Epidermal melanocyte (primary cell): ENCODE results near the gene POLR2E.
"Not testable (repeated sequence)": the region's sequence is repeated elsewhere in the genome, so short reads cannot be mapped to it uniquely, and the experiment has no call there.

ENCODE experiments used
- DNase-seq: peaks from one replicate; pipeline ENCODE4 v3.0.0; 2011; ENCODE audit warnings: low spot score; ENCODE audit not compliant: insufficient read length

Gene POLR2E

DNA sequence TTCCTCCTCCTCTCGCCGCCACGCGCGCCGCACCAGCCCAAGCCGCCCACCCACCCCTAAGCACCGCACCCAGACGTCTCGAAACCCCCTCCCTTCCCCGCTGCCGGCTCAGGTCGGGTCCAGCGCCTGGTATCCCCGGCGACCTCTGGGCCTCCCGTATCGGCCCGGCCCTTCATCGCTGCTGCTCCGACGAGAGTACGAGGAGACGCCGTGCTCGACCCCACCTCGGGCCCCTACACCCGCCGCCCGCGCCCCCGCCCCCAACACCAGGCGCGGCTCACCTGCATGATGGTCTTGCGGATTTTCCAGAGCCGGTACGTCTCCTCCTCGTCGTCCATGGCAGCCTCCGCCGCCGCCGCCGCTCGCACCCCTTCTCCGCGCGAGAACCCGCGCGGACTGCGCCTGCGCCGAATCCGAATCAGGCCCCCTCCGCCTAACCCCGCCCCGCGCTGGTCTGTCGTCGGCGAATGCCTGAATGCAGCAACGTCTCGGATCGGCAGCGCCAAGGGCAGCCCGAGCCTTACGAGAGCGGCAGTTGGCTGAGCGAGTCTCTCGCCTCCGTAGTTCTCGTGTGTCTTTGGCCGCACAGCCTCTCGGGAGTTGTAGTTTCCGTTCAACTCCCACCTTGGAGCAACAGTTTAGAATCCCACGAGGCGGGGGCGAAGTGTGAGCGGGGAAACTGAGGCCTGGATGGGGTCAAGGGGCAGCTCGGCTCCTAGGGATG, at the start of gene POLR2E:
POLR2E (minus strand) TSS at position 398 of the 724 bp plus-strand sequence; CDS start at position 338, 60 bp downstream.
- peak; percentile 99 for DNase-seq

DNA sequence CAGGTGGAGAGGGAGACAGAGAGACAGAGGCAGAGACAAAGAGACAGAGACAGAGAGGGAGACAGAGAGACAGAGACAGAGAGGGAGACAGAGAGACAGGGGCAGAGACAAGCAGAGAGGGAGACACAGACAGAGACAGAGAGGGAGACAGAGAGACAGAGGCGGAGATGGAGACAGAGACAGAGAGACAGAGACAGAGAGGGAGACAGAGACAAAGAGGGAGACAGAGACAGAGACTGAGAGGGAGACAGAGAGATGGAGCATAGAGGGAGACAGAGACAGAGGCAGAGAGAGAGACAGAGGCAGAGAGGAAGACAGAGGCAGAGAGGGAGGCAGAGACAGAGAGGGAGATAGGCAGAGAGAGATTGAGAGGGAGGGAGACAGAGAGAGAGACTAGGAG, 49.6 kb upstream of the POLR2E start:
- DNase-seq, result no peak

GRCh38 chr19:1143828-1144399, 48.7 kb upstream of the POLR2E start:
- DNase-seq, result no peak

DNA sequence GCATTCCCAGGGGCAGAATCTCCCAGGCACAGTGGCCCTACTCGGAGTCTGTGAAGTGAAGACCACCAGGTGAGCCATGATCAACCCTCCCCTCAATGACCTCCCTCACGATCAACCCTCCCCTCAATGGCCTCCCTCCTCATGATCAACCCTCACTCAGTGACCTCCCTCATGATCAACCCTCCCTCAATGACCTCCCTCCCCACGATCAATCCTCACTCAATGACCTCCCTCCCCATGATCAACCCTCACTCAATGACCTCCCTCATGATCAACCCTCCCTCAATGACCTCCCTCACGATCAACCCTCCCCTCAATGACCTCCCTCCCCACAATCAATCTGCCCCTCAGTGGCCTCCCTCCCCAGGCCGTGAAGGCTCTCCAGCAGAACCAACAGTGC, 46.8 kb upstream of the POLR2E start:
- no peak for DNase-seq

- DNase-seq, result no peak
Measured at GRCh38 chr19:1140272-1141027, 45.3 kb upstream of the POLR2E start.

- DNase-seq, result no peak
Measured at GRCh38 chr19:1139126-1139525, 44.0 kb upstream of the POLR2E start.

DNA sequence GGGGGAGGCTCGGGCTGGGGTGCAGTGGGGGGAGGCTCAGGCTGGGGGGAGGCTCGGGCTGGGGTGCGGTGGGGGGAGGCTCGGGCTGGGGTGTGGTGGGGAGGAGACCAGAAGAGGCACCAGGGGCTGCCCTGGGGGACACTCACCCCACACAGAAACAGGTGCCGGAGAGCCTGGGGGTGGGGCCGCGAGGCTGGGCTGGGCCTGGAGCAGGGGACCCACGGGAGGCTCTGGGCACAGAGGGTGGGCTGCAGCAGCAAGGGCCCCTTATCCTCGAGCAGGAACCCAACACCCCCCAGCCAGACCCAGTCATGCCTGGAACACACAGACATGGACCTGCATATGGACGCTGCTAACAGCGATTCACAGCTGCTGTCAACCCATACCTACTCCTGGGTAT, 42.9 kb upstream of the POLR2E start:
- no peak for DNase-seq

DNA sequence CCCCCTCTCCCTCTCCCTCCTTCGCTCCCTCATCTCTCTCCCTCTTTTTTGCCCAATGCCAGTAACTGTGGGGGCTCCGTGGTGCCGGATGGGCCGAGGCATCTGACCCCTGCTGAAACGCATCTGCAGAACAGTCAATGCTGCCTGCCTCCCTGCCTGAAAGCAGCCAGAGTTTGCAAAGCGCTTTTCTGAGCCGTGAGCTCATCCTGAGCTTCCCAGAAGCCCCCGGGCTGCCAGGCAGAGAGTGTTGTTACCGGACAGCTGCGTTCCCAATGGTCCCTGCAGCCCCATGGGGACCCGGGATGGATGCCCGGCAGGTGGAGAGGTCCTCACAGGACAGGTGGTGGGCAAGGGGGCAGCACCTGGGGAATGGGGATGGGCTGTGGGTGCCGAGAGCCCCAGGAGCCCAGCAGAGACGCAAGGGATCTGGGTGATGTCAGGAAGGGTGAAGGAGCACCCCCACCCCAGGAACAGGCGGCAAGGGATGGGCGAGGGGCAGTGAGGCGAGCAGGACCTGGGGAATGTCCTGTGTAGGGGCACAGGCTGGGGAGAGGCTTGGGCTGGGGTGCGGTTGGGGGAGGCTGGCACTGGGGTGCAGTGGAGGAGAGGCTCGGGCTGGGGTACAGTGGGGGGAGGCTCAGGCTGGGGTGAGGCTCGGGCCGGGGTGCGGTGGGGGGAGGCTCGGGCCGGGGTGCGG, 41.6 kb upstream of the POLR2E start:
- DNase-seq, result no peak

- DNase-seq, result no peak
Measured at GRCh38 chr19:1136201-1136600, 41.0 kb upstream of the POLR2E start.

GRCh38 chr19:1135454-1135853, 40.3 kb upstream of the POLR2E start:
- DNase-seq, result no peak

GRCh38 chr19:1134431-1134830, 39.3 kb upstream of the POLR2E start:
- DNase-seq, result no peak

DNA sequence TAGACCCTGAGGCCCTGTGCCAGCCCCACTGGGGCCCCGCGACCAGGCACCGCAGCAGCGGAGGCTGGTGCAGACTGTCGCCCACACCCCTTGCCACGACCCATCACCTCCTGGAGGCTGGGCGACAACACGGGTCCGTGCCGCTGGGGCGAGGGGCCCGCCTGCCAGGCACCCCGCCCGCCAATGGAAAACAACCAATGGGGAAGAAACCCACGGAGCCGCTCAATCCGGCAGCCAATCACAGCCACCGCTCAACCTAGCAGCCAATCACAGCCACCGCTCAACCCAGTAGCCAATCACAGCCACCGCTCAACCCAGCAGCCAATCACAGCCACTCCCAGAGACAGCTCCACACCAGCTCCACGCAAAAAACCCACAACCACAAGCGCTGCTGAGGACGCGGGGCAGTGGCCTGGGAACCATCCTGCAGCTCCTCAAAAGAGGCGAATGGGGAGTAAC, 38.3 kb upstream of the POLR2E start:
- no peak for DNase-seq

DNA sequence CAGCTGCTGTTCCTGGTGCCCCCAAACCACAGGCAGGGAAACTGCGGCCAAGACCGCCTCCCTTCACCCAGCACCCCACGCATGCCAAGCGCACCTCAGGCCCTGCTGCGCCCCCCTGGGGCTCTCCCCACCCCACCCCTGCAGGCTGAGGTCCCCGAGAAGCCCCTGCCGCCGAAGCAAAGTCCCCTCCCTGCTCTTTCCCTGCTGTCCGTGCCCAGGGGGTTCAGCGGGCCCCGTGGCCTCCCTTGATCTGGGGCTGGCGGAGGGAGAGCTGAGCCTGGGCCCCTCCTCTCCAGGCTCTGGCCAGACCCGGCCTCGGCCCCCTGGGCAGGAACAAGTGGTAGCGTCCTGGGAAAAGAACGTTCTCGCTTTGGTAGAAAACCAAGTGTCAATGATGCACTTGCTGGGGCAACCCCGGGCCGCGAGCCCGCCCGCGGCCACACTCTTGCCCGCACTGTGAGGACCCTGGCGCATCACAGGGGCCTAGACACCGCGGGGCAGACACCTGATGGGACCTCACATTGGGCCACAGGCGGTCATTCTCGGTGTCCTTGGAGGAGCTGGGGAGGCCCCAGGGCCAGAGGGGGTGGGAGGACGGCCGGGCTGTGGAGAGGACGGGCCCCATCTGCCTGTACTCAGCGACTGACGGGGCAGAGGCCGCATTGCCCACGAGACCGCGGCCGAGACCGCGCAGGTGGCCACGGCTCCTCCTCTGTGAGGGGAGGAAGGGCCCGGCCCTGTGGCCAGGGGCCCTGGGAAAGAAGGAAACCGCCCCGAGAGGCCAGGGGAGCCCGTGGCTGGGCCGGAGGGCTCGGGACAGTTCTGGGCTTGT, 37.6 kb upstream of the POLR2E start:
- DNase-seq, result no peak

- DNase-seq, result peak; percentile 73
Measured at GRCh38 chr19:1131718-1132551, 36.8 kb upstream of the POLR2E start.

DNA sequence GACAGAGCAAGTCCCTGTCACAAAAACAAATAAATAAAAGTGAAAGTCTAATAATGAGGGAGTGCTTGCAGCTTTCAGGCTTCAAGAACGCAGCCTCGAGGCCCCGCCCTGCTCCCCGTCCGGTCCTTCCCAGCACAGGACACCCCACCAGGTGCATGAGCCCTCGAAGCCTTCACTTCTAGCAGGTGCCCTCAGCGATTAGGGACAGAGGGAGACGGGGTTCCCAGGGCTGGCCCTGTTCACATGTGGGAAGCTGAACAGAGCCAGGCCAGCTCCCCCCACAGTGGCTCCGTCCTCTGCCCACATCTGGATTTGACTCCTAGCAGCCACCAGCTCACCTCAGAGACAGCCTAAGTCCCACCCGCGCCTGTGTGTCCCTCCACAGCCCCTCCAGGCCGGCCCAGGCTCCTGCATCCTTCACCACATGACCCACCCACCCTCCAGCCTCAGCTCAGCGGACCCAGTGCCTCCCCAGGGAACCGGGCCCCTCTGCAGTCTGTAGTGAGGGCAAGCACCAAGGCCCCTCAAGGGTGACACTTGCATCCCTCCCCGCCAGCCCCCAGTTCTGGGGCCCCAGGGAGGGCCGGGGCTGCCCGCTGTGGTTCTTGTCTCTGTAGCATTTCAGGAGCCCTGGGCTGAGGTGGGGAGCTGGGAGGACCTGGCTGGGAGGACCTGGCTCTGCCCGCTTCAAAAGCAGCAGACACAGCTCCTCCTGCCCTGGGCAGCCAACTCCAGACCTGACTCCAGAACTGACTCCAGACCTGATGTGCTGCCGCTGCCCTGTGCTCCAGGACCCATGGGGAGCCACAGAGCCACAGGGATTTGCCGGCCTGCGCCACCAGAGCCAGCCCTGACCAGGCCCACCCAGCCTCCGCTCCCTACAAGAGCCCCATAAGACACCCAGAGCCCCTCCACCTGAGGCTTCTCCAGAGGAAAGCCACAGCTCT, 35.9 kb upstream of the POLR2E start:
- no peak for DNase-seq

GRCh38 chr19:1129535-1129934, 34.4 kb upstream of the POLR2E start:
- no peak for DNase-seq

- not testable (repeated sequence) for DNase-seq
Measured at GRCh38 chr19:1129084-1129483, 33.9 kb upstream of the POLR2E start.

- DNase-seq, result no peak
Measured at GRCh38 chr19:1128106-1128505, 32.9 kb upstream of the POLR2E start.
